ENCODE measurements around the gene CEMIP2.

DNA sequence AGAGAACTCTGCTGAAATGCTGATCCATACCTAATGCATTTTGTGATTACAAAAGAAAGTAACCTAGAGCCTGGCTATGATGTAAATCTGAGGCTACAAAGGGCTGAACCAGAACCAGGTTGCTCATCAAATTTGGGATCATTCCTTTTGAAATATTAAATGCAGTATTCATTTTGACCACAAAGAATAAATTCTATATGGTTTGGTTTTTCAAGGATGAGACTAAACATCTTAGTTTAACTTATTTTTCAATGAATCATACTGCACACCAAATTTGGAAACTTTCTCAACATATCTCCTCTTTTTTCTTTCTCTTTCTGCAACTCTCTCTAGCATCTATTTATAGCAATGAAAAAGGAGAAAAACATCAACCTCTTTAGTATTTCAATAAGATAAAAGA, 46.5 kb downstream of the CEMIP2 start:
- TF ChIP-seq HNF4G (IDR thresholded peaks at IDR 0.05) = no peak
- TF ChIP-seq GABPA (IDR thresholded peaks at IDR 0.05 in 1 of 2, conservative IDR thresholded peaks at IDR 0.05 in 1 of 2) = no peak
- no peak for TF ChIP-seq MAX (IDR thresholded peaks at IDR 0.05)
- TF ChIP-seq, protein P1, sequence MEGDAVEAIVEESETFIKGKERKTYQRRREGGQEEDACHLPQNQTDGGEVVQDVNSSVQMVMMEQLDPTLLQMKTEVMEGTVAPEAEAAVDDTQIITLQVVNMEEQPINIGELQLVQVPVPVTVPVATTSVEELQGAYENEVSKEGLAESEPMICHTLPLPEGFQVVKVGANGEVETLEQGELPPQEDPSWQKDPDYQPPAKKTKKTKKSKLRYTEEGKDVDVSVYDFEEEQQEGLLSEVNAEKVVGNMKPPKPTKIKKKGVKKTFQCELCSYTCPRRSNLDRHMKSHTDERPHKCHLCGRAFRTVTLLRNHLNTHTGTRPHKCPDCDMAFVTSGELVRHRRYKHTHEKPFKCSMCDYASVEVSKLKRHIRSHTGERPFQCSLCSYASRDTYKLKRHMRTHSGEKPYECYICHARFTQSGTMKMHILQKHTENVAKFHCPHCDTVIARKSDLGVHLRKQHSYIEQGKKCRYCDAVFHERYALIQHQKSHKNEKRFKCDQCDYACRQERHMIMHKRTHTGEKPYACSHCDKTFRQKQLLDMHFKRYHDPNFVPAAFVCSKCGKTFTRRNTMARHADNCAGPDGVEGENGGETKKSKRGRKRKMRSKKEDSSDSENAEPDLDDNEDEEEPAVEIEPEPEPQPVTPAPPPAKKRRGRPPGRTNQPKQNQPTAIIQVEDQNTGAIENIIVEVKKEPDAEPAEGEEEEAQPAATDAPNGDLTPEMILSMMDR (IDR thresholded peaks at IDR 0.05; ENCODE audit: low read depth, low read length, missing input control) = no peak
- TF ChIP-seq FOXA2 (IDR thresholded peaks at IDR 0.05) = no peak
- TF ChIP-seq YY1 (IDR thresholded peaks at IDR 0.05) = no peak
- TF ChIP-seq, protein P2, sequence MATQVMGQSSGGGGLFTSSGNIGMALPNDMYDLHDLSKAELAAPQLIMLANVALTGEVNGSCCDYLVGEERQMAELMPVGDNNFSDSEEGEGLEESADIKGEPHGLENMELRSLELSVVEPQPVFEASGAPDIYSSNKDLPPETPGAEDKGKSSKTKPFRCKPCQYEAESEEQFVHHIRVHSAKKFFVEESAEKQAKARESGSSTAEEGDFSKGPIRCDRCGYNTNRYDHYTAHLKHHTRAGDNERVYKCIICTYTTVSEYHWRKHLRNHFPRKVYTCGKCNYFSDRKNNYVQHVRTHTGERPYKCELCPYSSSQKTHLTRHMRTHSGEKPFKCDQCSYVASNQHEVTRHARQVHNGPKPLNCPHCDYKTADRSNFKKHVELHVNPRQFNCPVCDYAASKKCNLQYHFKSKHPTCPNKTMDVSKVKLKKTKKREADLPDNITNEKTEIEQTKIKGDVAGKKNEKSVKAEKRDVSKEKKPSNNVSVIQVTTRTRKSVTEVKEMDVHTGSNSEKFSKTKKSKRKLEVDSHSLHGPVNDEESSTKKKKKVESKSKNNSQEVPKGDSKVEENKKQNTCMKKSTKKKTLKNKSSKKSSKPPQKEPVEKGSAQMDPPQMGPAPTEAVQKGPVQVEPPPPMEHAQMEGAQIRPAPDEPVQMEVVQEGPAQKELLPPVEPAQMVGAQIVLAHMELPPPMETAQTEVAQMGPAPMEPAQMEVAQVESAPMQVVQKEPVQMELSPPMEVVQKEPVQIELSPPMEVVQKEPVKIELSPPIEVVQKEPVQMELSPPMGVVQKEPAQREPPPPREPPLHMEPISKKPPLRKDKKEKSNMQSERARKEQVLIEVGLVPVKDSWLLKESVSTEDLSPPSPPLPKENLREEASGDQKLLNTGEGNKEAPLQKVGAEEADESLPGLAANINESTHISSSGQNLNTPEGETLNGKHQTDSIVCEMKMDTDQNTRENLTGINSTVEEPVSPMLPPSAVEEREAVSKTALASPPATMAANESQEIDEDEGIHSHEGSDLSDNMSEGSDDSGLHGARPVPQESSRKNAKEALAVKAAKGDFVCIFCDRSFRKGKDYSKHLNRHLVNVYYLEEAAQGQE (IDR thresholded peaks at IDR 0.05) = no peak
- TF ChIP-seq, protein P3, sequence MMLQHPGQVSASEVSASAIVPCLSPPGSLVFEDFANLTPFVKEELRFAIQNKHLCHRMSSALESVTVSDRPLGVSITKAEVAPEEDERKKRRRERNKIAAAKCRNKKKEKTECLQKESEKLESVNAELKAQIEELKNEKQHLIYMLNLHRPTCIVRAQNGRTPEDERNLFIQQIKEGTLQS (IDR thresholded peaks at IDR 0.05) = no peak

All from liver (tissue), 3 donors.